ENCODE results near the gene APOC4.

The APOC4 gene

GRCh38 chr19:44943801-44944249 is 1.8 kb downstream of the APOC4 start:
- H3K27ac Mint-ChIP-seq = no peak overlapping the region
- DNase-seq = no peak
- no peaks in the 10 kb centered on the region for H3K27me3 Mint-ChIP-seq
- H3K4me3 Mint-ChIP-seq = no peak overlapping the region
- ATAC-seq = no peak
- no peaks in the 10 kb centered on the region for H3K4me1 Mint-ChIP-seq
- H3K36me3 Mint-ChIP-seq (ENCODE audit: low read depth) = no peaks in the 10 kb centered on the region
- H3K9me3 Mint-ChIP-seq = no peaks in the 10 kb centered on the region

- H3K4me1 Mint-ChIP-seq = peaks cover 1% of the 10 kb centered on the region
- H3K27ac Mint-ChIP-seq = no peak overlapping the region
- ATAC-seq (no peak), DNase-seq (no peak)
- H3K36me3 Mint-ChIP-seq (ENCODE audit: low read depth) = no peaks in the 10 kb centered on the region
- H3K4me3 Mint-ChIP-seq = no peak overlapping the region
- H3K27me3 Mint-ChIP-seq = no peaks in the 10 kb centered on the region
- no peaks in the 10 kb centered on the region for H3K9me3 Mint-ChIP-seq
These were observed 5.1 kb downstream of the APOC4 start for GRCh38 chr19:44947041-44947581.

GRCh38 chr19:44948237-44948636 is 6.2 kb downstream of the APOC4 start:
- Mint-ChIP-seq H3K36me3 (ENCODE audit: low read depth) (no peaks in the 10 kb centered on the region), H3K4me1 (peaks cover 2% of the 10 kb centered on the region), H3K27me3 (no peaks in the 10 kb centered on the region), H3K9me3 (no peaks in the 10 kb centered on the region), H3K27ac (no peak overlapping the region), H3K4me3 (no peak overlapping the region)
- ATAC-seq (no peak), DNase-seq (no peak)

DNA sequence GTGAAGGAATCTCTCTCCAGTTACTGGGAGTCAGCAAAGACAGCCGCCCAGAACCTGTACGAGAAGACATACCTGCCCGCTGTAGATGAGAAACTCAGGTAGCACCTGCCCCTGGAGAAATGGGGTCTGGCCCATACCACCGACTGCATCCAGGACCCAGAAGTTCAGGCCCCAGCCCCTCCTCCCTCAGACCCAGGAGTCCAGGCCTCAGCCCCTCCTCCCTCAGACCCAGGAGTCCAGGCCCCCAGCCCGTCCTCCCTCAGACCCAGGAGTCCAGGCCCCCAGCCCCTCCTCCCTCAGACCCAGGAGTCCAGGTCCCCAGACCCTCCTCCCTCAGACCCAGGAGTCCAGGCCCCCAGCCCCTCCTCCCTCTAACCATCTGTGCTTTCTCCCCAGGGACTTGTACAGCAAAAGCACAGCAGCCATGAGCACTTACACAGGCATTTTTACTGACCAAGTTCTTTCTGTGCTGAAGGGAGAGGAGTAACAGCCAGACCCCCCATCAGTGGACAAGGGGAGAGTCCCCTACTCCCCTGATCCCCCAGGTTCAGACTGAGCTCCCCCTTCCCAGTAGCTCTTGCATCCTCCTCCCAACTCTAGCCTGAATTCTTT is 6.8 kb downstream of the APOC4 start:
- Mint-ChIP-seq H3K4me1 (peaks cover 6% of the 10 kb centered on the region), H3K27ac (no peak overlapping the region), H3K27me3 (no peaks in the 10 kb centered on the region), H3K4me3 (no peak overlapping the region), H3K36me3 (ENCODE audit: low read depth) (no peaks in the 10 kb centered on the region), H3K9me3 (no peaks in the 10 kb centered on the region)
- no peak for DNase-seq
- ATAC-seq = no peak

DNA sequence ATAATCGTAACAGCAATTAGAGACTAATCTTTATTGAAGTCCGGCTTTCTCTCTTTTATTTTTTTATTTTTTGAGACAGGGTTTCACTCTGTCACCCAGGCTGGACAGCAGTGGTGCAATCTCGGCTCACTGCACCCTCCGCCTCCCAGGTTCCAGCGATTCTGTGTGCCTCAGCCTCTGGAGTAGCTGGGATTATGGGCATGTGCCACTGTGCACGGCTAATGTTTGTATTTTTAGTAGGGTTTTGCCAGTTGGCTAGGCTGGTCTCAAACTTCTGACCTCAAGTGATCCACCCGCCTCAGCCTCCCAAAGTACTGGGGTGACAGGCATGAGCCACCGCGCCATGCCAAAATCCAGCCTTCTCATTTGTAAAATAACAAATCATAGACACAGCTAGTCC is 7.5 kb downstream of the APOC4 start:
- H3K36me3 Mint-ChIP-seq (ENCODE audit: low read depth) = peaks cover 1% of the 10 kb centered on the region
- H3K4me3 Mint-ChIP-seq = no peak overlapping the region
- ATAC-seq (no peak), DNase-seq (no peak)
- no peak overlapping the region for H3K27ac Mint-ChIP-seq
- no peaks in the 10 kb centered on the region for H3K9me3 Mint-ChIP-seq
- peaks cover 10% of the 10 kb centered on the region for H3K4me1 Mint-ChIP-seq
- no peaks in the 10 kb centered on the region for H3K27me3 Mint-ChIP-seq

DNA sequence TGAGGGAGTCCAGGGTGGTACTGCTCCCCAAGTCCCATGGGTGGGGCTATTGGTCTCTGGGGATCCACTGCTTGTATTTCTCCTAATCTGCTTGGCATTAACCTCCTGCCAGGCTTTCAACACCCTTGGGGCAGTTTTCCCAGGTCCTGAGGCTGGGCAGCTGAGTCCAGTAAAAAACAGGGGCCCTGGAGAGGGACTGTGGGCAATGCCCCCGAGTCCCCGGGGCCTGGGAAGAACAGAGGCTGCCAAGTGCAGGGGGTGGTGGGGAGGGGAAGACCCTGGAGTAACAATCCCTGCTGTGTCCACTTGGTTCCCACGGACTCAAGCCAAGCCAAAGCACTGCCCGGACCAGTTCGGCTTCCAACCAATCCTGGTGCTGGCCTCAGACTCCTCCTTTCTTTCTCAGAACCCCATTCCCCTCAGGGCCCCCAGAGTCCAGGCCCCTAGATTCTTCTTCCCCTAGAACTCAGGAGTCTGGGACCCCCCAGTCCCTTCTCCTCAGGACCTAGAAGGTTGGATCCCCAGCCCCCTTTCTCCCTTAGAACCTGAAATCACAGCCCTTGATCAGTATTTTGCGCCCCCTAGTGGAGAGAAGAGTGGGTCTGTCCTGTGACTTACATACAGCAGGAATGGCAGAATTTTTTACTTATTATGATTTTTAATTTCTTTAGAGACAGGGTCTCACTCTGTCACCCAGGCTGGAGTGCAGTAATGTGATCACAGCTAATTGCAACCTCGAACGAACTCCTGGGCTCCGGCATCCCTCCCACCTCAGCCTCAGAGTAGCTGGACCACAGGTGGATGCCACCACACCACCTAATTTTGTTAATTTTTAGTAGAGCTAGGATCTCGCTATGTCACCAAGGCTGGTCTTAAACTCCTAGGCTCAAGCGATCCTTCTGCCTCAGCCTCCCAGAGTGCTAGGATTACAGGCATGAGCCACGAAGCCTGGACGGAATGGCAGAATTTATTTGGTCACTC is 9.4 kb downstream of the APOC4 start:
- Mint-ChIP-seq H3K4me1 (peaks cover 21% of the 10 kb centered on the region), H3K27ac (no peak overlapping the region), H3K9me3 (no peaks in the 10 kb centered on the region), H3K4me3 (no peak overlapping the region), H3K36me3 (ENCODE audit: low read depth) (peaks cover 6% of the 10 kb centered on the region), H3K27me3 (no peaks in the 10 kb centered on the region)
- no peak for ATAC-seq
- peak; percentile 56 for DNase-seq

DNA sequence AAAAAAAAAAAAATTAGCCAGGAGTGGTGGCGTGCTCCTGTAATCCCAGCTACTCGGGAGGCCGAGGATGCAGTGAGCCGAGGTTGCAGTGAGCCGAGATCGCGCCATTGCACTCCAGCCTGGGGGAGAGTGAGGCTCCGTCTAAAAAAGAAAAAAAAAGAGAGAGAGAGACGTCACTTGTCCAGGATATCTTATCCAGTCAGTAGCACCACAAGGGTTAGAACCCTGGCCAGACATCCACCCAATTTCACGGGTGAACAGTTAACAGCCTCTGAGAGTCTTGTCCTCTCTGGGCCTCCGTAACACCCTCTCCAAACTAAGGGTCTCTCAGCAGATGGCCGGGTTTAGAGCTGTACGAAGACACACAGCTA is 12.2 kb downstream of the APOC4 start:
- Mint-ChIP-seq H3K36me3 (ENCODE audit: low read depth) (peaks cover 6% of the 10 kb centered on the region), H3K27ac (peak overlapping the region; percentile 97), H3K27me3 (no peaks in the 10 kb centered on the region), H3K4me3 (peak overlapping the region; percentile 93), H3K9me3 (no peaks in the 10 kb centered on the region), H3K4me1 (peaks cover 45% of the 10 kb centered on the region)
- ATAC-seq = no peak
- no peak for DNase-seq

- no peaks in the 10 kb centered on the region for H3K27me3 Mint-ChIP-seq
- DNase-seq (peak; percentile 97), ATAC-seq (peak; percentile 92)
- H3K4me3 Mint-ChIP-seq = peak within 1 kb of the TSS; percentile 93
- H3K27ac Mint-ChIP-seq = peak within 1 kb of the TSS; percentile 97
- H3K4me1 Mint-ChIP-seq = peaks cover 51% of the 10 kb centered on the region
- no peaks in the 10 kb centered on the region for H3K9me3 Mint-ChIP-seq
- peaks cover 6% of the 10 kb centered on the region for H3K36me3 Mint-ChIP-seq (ENCODE audit: low read depth)
These were observed 12.8 kb downstream of the APOC4 start, which contains the start of gene CLPTM1 for GRCh38 chr19:44954649-44955504. CLPTM1 (plus strand) TSS chr19:44955380; CDS start chr19:44955396, 16 bp downstream.

GRCh38 chr19:44955505-44956439 is 13.7 kb downstream of the APOC4 start:
- peaks cover 56% of the 10 kb centered on the region for H3K4me1 Mint-ChIP-seq
- no peaks in the 10 kb centered on the region for H3K27me3 Mint-ChIP-seq
- DNase-seq (no peak), ATAC-seq (peak; percentile 8)
- H3K9me3 Mint-ChIP-seq = no peaks in the 10 kb centered on the region
- peaks cover 6% of the 10 kb centered on the region for H3K36me3 Mint-ChIP-seq (ENCODE audit: low read depth)
- H3K27ac Mint-ChIP-seq = peak overlapping the region; percentile 92
- H3K4me3 Mint-ChIP-seq = peak overlapping the region; percentile 93

GRCh38 chr19:44957526-44957925 is 15.5 kb downstream of the APOC4 start:
- Mint-ChIP-seq H3K36me3 (ENCODE audit: low read depth) (peaks cover 10% of the 10 kb centered on the region), H3K9me3 (no peaks in the 10 kb centered on the region), H3K27ac (peak overlapping the region; percentile 72), H3K4me3 (no peak overlapping the region), H3K27me3 (no peaks in the 10 kb centered on the region), H3K4me1 (peaks cover 57% of the 10 kb centered on the region)
- DNase-seq (no peak), ATAC-seq (no peak)

GRCh38 chr19:44958090-44958489 is 16.1 kb downstream of the APOC4 start:
- H3K27ac Mint-ChIP-seq = peak overlapping the region; percentile 72
- ATAC-seq (no peak), DNase-seq (no peak)
- no peak overlapping the region for H3K4me3 Mint-ChIP-seq
- no peaks in the 10 kb centered on the region for H3K9me3 Mint-ChIP-seq
- peaks cover 57% of the 10 kb centered on the region for H3K4me1 Mint-ChIP-seq
- H3K27me3 Mint-ChIP-seq = no peaks in the 10 kb centered on the region
- peaks cover 10% of the 10 kb centered on the region for H3K36me3 Mint-ChIP-seq (ENCODE audit: low read depth)

DNA sequence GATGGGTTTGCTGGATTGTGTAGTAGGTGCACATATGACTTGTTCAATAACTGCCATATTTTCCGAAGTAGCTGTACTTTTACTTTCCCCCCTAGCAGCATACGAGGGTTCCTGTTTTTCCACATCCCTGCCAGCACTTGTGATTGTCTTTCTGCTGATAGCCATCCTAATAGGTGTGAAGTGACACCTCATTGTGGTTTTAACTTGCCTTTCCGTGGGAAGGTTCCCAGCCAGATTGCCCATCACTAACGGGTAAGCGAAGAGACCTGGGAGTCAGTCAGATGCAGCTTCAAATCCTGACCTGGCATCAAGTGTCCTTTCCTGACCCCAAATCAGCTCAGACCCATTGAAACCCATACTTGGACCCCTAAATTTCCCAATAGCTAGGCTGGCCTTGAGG is 17.7 kb downstream of the APOC4 start:
- Mint-ChIP-seq H3K9me3 (no peaks in the 10 kb centered on the region), H3K27me3 (no peaks in the 10 kb centered on the region), H3K36me3 (ENCODE audit: low read depth) (peaks cover 13% of the 10 kb centered on the region), H3K4me1 (peaks cover 48% of the 10 kb centered on the region), H3K27ac (peak overlapping the region; percentile 72), H3K4me3 (no peak overlapping the region)
- ATAC-seq (no peak), DNase-seq (no peak)

GRCh38 chr19:44960906-44961728 is 19.1 kb downstream of the APOC4 start:
- ATAC-seq (no peak), DNase-seq (no peak)
- Mint-ChIP-seq H3K4me1 (peaks cover 41% of the 10 kb centered on the region), H3K27me3 (no peaks in the 10 kb centered on the region), H3K4me3 (no peak overlapping the region), H3K9me3 (no peaks in the 10 kb centered on the region), H3K36me3 (ENCODE audit: low read depth) (peaks cover 15% of the 10 kb centered on the region), H3K27ac (peak overlapping the region; percentile 33)

All from activated naive CD8-positive, alpha-beta T cell treated with anti-CD3 and anti-CD28 coated beads, Interleukin-2, amount 50 U/mL, for 24 hours (primary cell).